B cell (primary cell): Measurements from ENCODE around the gene CTAGE4. TPM values are rescaled to one million over a fixed set of nuclear protein-coding genes. Genes with fewer than 3 reads are reported as not detected.
"Not testable (repeated sequence)": the region's sequence is repeated elsewhere in the genome, so short reads cannot be mapped to it uniquely, and the experiment has no call there.

Source experiments
- ATAC-seq: fragments of 200-7000 bp; cut with Tn5 transposase; one replicate; pipeline ENCODE4 v1.10.0; 2021; ENCODE audit warnings: low read depth, mild to moderate bottlenecking, moderate number of reproducible peaks, moderate library complexity
- CTCF ChIA-PET: fragments of 350-600 bp; sonication (Branson Sonifier 250); formaldehyde crosslinking; loops from one replicate; lab custom pipeline; 2021; ENCODE audit warnings: antibody characterized with exemption, inconsistent platforms; lab: Charles Lee
- POLR2A ChIA-PET: fragments of 350-600 bp; sonication (Branson Sonifier 250); formaldehyde crosslinking; loops from one replicate; lab custom pipeline; 2021; ENCODE audit warnings: antibody characterized with exemption; lab: Charles Lee
- DNase-seq: peaks from one replicate; pipeline ENCODE4 v3.0.0; 2013
- H2AFZ ChIP-seq: 2 replicates; pipeline ENCODE4 v1.6.1; 2012; ENCODE audit warnings: mild to moderate bottlenecking, low read depth, low read length; ENCODE audit not compliant: insufficient read depth, poor library complexity, severe bottlenecking
- H3K27ac ChIP-seq, 2 donors: 1 replicate in 1 of 2; 2 replicates in 1 of 2; pipeline ENCODE4 v1.5.1; 2012 to 2013; ENCODE audit warnings: low read length in 2 of 2, mild to moderate bottlenecking in 2 of 2, moderate library complexity in 1 of 2
- H3K27me3 ChIP-seq, 4 experiments: fragments of 200-600 bp in 1 of 4; sonication (generic) in 1 of 4; replicated peaks in 1 of 4; 1 replicate in 2 of 4; 2 replicates in 2 of 4; pipeline versions ENCODE4 v1.6.1 to v1.7.0; 2013 to 2016; ENCODE audit warnings: low read length in 3 of 4, mild to moderate bottlenecking in 2 of 4, mixed read lengths in 1 of 4, moderate library complexity in 1 of 4; ENCODE audit not compliant: insufficient read depth in 4 of 4, control insufficient read depth in 3 of 4; ENCODE audit errors: control extremely low read depth in 1 of 4
- H3K36me3 ChIP-seq, 2 experiments: replicated peaks in 1 of 2; 1 replicate in 1 of 2; 2 replicates in 1 of 2; pipeline versions ENCODE4 v1.6.1 to v1.7.1; 2013; ENCODE audit warnings: low read length in 1 of 2; ENCODE audit not compliant: insufficient read depth in 2 of 2, control insufficient read depth in 1 of 2; ENCODE audit errors: control extremely low read depth in 1 of 2, extremely low read depth in 1 of 2
- H3K4me1 ChIP-seq, 2 donors: fragments of 200-600 bp in 1 of 2; sonication (generic) in 1 of 2; 1 replicate in 1 of 2; 2 replicates in 1 of 2; pipeline versions ENCODE4 v1.5.1 to v1.6.1; 2013 to 2017; ENCODE audit warnings: low read length in 2 of 2; ENCODE audit not compliant: control insufficient read depth in 2 of 2, insufficient read depth in 2 of 2
- H3K4me2 ChIP-seq: replicated peaks from 2 replicates; pipeline ENCODE3; 2012; ENCODE audit warnings: mild to moderate bottlenecking, low read depth, low read length; ENCODE audit not compliant: poor library complexity, severe bottlenecking
- H3K4me3 ChIP-seq, 5 experiments: fragments of 200-600 bp in 1 of 5; sonication (generic) in 1 of 5; 1 replicate in 3 of 5; 2 replicates in 2 of 5; pipeline versions ENCODE4 v1.5.1 to v1.7.0; 2011 to 2016; ENCODE audit warnings: low read length in 4 of 5, mild to moderate bottlenecking in 4 of 5, low read depth in 2 of 5, control low read depth in 1 of 5, moderate library complexity in 1 of 5; ENCODE audit not compliant: insufficient read depth in 1 of 5; ENCODE audit errors: control extremely low read depth in 1 of 5, extremely low read depth in 1 of 5
- H3K79me2 ChIP-seq: fragments of 200-600 bp; sonication (generic); one replicate; pipeline ENCODE4 v1.6.0; 2016; ENCODE audit warnings: low read length; ENCODE audit not compliant: control insufficient read depth, insufficient read depth
- H3K9ac ChIP-seq: fragments of 200-600 bp; sonication (generic); 2 replicates; pipeline ENCODE4 v1.6.1; 2017; ENCODE audit warnings: mild to moderate bottlenecking, low read length, moderate library complexity
- H3K9me3 ChIP-seq, 3 donors: one replicate each; pipeline versions ENCODE4 v1.6.1 to v1.7.1; 2013; ENCODE audit warnings: low read length in 2 of 3; ENCODE audit not compliant: control insufficient read depth in 2 of 3, insufficient read depth in 1 of 3; ENCODE audit errors: control extremely low read depth in 1 of 3
- H4K20me1 ChIP-seq: 2 replicates; pipeline ENCODE4 v1.6.0; 2012; ENCODE audit warnings: mild to moderate bottlenecking, low read length; ENCODE audit not compliant: insufficient read depth, control insufficient read depth, poor library complexity, severe bottlenecking
- H3K27ac Mint-ChIP-seq: one replicate; pipeline ENCODE4 v1.8.0; 2021; ENCODE audit warnings: mixed read lengths
- H3K27me3 Mint-ChIP-seq: one replicate; pipeline ENCODE4 v1.8.0; 2021; ENCODE audit warnings: mixed read lengths
- H3K4me1 Mint-ChIP-seq: one replicate; pipeline ENCODE4 v1.8.0; 2021; ENCODE audit warnings: mixed read lengths
- H3K4me3 Mint-ChIP-seq: one replicate; pipeline ENCODE4 v1.8.0; 2021; ENCODE audit warnings: mixed read lengths
- H3K9me3 Mint-ChIP-seq: one replicate; pipeline ENCODE4 v1.8.0; 2022; ENCODE audit warnings: mixed read lengths; ENCODE audit not compliant: insufficient read depth
- WGBS: methylation state at CpG from one replicate; pipeline ENCODE4 v1.1.5; 2013; ENCODE audit warnings: missing lambda C conversion rate; ENCODE audit not compliant: insufficient coverage; 5-methylcytosine and 5-hydroxymethylcytosine counted together
- intact Hi-C: fragments of 100-400 bp; cut with micrococcal nuclease; formaldehyde crosslinking; loops from one replicate; pipeline ENCODE4 v1.10.0; 2022
- polyA plus RNA-seq: library from polyadenylated mRNA; depleted of rRNA; stranded (reverse); fragments of >200 nt; gene quantifications from 2 replicates; pipeline ENCODE4 v1.2.3, GENCODE V29; 2012
- total RNA-seq, 2 donors: library from RNA; stranded (reverse); fragments of 120-200 nt in 1 of 2; gene quantifications; 1 replicate in 1 of 2; 2 replicates in 1 of 2; pipeline versions ENCODE4 v1.2.3 to v1.2.4, GENCODE V29; 2013 to 2022

Gene CTAGE4
- total and polyA plus RNA-seq, 2 donors (not counting 1 experiment from before 2014, with no cell fraction given), result 0.12 TPM; not detected in 1

DNA sequence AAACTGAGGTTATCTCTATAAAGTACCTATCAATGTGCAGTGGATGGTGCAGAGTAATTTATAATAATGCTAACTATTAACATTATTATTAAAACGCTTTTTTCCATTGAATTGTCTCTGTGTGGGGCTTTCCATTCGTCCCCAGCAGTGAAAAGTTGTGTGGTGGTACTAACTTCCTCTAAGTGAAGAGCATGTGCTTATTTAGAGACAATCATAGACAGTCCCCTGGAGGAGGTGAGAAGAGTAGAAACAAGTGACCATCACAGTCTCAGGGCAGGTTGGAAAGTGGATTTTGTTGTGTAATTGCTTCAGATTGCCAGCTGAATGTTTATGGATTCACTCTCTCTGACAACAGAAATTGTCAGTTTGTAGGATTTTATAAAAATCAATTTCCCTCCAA lies 47.8 kb downstream of the CTAGE4 start:
- H3K4me3 Mint-ChIP-seq, H2AFZ ChIP-seq, H3K9me3 Mint-ChIP-seq, H3K27me3 Mint-ChIP-seq, H3K4me1 ChIP-seq, H3K79me2 ChIP-seq, H3K9ac ChIP-seq, H3K9me3 ChIP-seq, H3K4me2 ChIP-seq, H3K36me3 ChIP-seq, H3K27ac ChIP-seq, H4K20me1 ChIP-seq, H3K4me3 ChIP-seq, H3K27me3 ChIP-seq, CTCF ChIA-PET, H3K4me1 Mint-ChIP-seq, H3K27ac Mint-ChIP-seq, intact Hi-C loops, POLR2A ChIA-PET, ATAC-seq, DNase-seq: not testable (repeated sequence)
- WGBS, result no CpG with 5 or more reads among the region's 2 CpGs

DNA sequence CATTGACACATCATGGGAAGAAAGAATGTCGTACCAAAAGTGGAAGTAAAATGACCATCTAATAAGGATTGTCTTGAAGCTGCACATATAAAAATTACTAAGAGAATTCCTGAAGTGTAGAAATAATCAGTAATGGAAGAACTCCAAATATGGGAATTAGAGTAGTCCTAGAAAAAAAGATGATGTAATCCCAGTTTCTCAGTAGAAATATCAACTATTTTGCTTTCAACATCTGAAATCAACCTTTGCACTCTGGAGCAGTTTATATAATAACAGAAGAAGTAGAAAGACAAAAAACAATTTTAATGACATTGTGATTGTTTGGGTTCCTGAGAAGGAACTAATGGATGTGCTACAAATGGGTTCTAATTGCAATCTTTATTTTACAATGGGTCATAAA lies 49.8 kb downstream of the CTAGE4 start:
- H3K79me2 ChIP-seq, H3K9me3 Mint-ChIP-seq, H3K36me3 ChIP-seq, H3K9me3 ChIP-seq, CTCF ChIA-PET, H3K4me1 ChIP-seq, H4K20me1 ChIP-seq, H3K27ac ChIP-seq, DNase-seq, H3K4me1 Mint-ChIP-seq, H3K9ac ChIP-seq, H3K4me3 ChIP-seq, H3K27ac Mint-ChIP-seq, intact Hi-C loops, ATAC-seq, H3K27me3 ChIP-seq, H3K27me3 Mint-ChIP-seq, POLR2A ChIA-PET, H3K4me2 ChIP-seq, H3K4me3 Mint-ChIP-seq, H2AFZ ChIP-seq: not testable (repeated sequence)
- no CpG with 5 or more reads among the region's 1 CpG for WGBS

Other genes starting within 250 kb of the CTAGE4 start
- not detected in 2 replicates for gene OR2F2, start 248.2 kb upstream of the CTAGE4 start, total RNA-seq
- gene OR2F2, start 248.2 kb upstream of the CTAGE4 start, polyA plus RNA-seq, result not detected in 2 replicates
- gene OR2F1, start 228.6 kb upstream of the CTAGE4 start, total RNA-seq, result not detected in 2 replicates
- gene OR2F1, start 228.6 kb upstream of the CTAGE4 start, polyA plus RNA-seq, result not detected in 2 replicates
- not detected in 2 replicates for gene OR6B1, start 183.1 kb upstream of the CTAGE4 start, total RNA-seq
- not detected in 2 replicates for gene OR6B1, start 183.1 kb upstream of the CTAGE4 start, polyA plus RNA-seq
- gene OR2A5, start 134.5 kb upstream of the CTAGE4 start, total RNA-seq, result not detected in 2 replicates
- not detected in 2 replicates for gene OR2A5, start 134.5 kb upstream of the CTAGE4 start, polyA plus RNA-seq
- not detected in 2 replicates for gene OR2A25, start 113.7 kb upstream of the CTAGE4 start, total RNA-seq
- not detected in 2 replicates for gene OR2A25, start 113.7 kb upstream of the CTAGE4 start, polyA plus RNA-seq
- gene OR2A12, start 97.2 kb upstream of the CTAGE4 start, total RNA-seq, result not detected in 2 replicates
- gene OR2A12, start 97.2 kb upstream of the CTAGE4 start, polyA plus RNA-seq, result not detected in 2 replicates
- not detected in 2 replicates for gene OR2A2, start 73.9 kb upstream of the CTAGE4 start, total RNA-seq
- not detected in 2 replicates for gene OR2A2, start 73.9 kb upstream of the CTAGE4 start, polyA plus RNA-seq
- gene OR2A14, start 60.3 kb upstream of the CTAGE4 start, total RNA-seq, result not detected in 2 replicates
- not detected in 2 replicates for gene OR2A14, start 60.3 kb upstream of the CTAGE4 start, polyA plus RNA-seq
- gene ARHGEF35, start 12.4 kb downstream of the CTAGE4 start, total RNA-seq, result 2.1 and 4.2 TPM in 2 replicates
- 0.34 and 0.36 TPM in 2 replicates for gene ARHGEF35, start 12.4 kb downstream of the CTAGE4 start, polyA plus RNA-seq
- 0.10 TPM in 1 of 2 replicates, not detected in the other for gene OR2A42, start 56.1 kb downstream of the CTAGE4 start, total RNA-seq
- 0.13 and 0.31 TPM in 2 replicates for gene OR2A42, start 56.1 kb downstream of the CTAGE4 start, polyA plus RNA-seq
- gene OR2A7, start 81.3 kb downstream of the CTAGE4 start, total RNA-seq, result 1.3 and 2.7 TPM in 2 replicates
- 3.3 and 3.6 TPM in 2 replicates for gene OR2A7, start 81.3 kb downstream of the CTAGE4 start, polyA plus RNA-seq
- gene CTAGE8, start 85.8 kb downstream of the CTAGE4 start, total RNA-seq, result 1.3 and 1.4 TPM in 2 replicates
- gene CTAGE8, start 85.8 kb downstream of the CTAGE4 start, polyA plus RNA-seq, result 0.91 TPM in 2 replicates
- gene OR2A1, start 129.0 kb downstream of the CTAGE4 start, total RNA-seq, result not detected in 2 replicates
- 0.31 and 0.52 TPM in 2 replicates for gene OR2A1, start 129.0 kb downstream of the CTAGE4 start, polyA plus RNA-seq
- 6.9 and 7.9 TPM in 2 replicates for gene ARHGEF5, start 171.9 kb downstream of the CTAGE4 start, total RNA-seq
- 6.0 and 6.8 TPM in 2 replicates for gene ARHGEF5, start 171.9 kb downstream of the CTAGE4 start, polyA plus RNA-seq
- not detected in 2 replicates for gene NOBOX, start 220.2 kb downstream of the CTAGE4 start, total RNA-seq
- not detected in 2 replicates for gene NOBOX, start 220.2 kb downstream of the CTAGE4 start, polyA plus RNA-seq